ENCODE measurements around the gene ACOT8. TPM values are rescaled to one million over a fixed set of nuclear protein-coding genes. Genes with fewer than 3 reads are reported as not detected.

The ACOT8 gene
- total and polyA plus RNA-seq, 2 of the 4 experiments (the other 2 are of a cell fraction) = 29.8 to 47.5 TPM

DNA sequence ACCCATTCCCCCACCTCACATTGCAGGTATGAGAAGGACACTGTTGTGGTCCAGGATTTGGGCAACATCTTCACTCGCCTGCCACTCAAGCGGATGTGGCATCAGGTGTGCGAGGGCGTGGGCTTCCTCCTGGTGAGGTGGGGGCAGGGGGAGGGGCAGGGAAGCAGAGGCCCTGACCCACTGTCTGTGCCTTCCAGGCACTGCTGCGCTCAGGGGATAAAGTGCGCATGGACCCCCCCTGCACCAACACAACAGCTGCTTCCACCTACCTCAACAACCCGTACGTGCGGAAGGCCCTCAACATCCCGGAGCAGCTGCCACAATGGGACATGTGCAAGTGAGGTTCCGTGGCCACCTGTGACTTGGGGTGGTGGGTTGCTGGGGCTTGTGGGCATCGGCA, 37.6 kb upstream of the ACOT8 start:
- no peak overlapping the region for H2BK20ac ChIP-seq (ENCODE audit: low read depth, low read length)
- DNase-seq (no peak), ATAC-seq (ENCODE audit: low read depth) (no peak)
- H4K5ac ChIP-seq (ENCODE audit: low read depth, low read length) = no peak overlapping the region
- no peak overlapping the region for H3K23ac ChIP-seq (ENCODE audit: low read depth, low read length)
- intact Hi-C loops (cut with micrococcal nuclease) = loop anchor here (5.0 kb wide), 1 partner anchor 78 kb away; the partner anchor contains the start of gene ZNF335
- 0 out of 2 replicates have a peak, but pooled peaks cover 2% of the 10 kb centered on the region for H3K9me1 ChIP-seq (ENCODE audit: insufficient read depth, low read length)
- no peak overlapping the region for H4K91ac ChIP-seq (ENCODE audit: insufficient read depth, low read depth, low read length)
- H3K36me3 ChIP-seq (ENCODE audit: control insufficient read depth, insufficient read depth, low read length) = peaks cover 54% of the 10 kb centered on the region
- no TSS peak for BruUV-seq (replicated peaks)
- peaks cover 14 to 44% of the 10 kb centered on the region in 2 experiments for H3K79me1 ChIP-seq (ENCODE audit: low read depth in 1 of 2, low read length in 2 of 2)
- peak overlapping the region; percentile 5 for H2AFZ ChIP-seq (replicated peaks; ENCODE audit: low read length, poor library complexity)
- H3K4me3 ChIP-seq (ENCODE audit: insufficient read depth, low read depth, low read length) = no peak overlapping the region
- H3K14ac ChIP-seq (replicated peaks; ENCODE audit: low read depth, low read length) = no peak overlapping the region
- H3K9me3 ChIP-seq (ENCODE audit: control insufficient read depth, insufficient read depth, low read length) = no peaks in the 10 kb centered on the region
- H3K9ac ChIP-seq (ENCODE audit: low read depth, low read length) = no peak overlapping the region
- H4K8ac ChIP-seq (ENCODE audit: low read depth in 2 of 2, low read length in 2 of 2) = no peak overlapping the region
- dilution Hi-C loops (cut with HindIII; ENCODE audit: low sequenced_read_pairs, unreplicated experiment) = no loop called here
- no peak overlapping the region for H3K18ac ChIP-seq (ENCODE audit: low read depth, low read length)
- no peak for TF ChIP-seq FOS (IDR thresholded peaks at IDR 0.05; ENCODE audit: low read depth, low read length)
- TF ChIP-seq MAFK (IDR thresholded peaks at IDR 0.05; ENCODE audit: low read depth, low read length) = no peak
- no peak for TF ChIP-seq RAD21 (IDR thresholded peaks at IDR 0.05; ENCODE audit: low read length)
- TF ChIP-seq, protein P1, sequence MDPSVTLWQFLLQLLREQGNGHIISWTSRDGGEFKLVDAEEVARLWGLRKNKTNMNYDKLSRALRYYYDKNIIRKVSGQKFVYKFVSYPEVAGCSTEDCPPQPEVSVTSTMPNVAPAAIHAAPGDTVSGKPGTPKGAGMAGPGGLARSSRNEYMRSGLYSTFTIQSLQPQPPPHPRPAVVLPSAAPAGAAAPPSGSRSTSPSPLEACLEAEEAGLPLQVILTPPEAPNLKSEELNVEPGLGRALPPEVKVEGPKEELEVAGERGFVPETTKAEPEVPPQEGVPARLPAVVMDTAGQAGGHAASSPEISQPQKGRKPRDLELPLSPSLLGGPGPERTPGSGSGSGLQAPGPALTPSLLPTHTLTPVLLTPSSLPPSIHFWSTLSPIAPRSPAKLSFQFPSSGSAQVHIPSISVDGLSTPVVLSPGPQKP (IDR thresholded peaks at IDR 0.05; ENCODE audit: borderline replicate concordance, low read depth, low read length) = no peak
- no peak for TF ChIP-seq NFE2L2 (IDR thresholded peaks at IDR 0.05; ENCODE audit: low read depth, low read length)
- TF ChIP-seq CTCF (conservative IDR thresholded peaks at IDR 0.05; ENCODE audit: low read depth, low read length) = no peak
- no peak for TF ChIP-seq CHD1 (IDR thresholded peaks at IDR 0.05; ENCODE audit: low read depth, low read length)
- TF ChIP-seq RCOR1 (IDR thresholded peaks at IDR 0.05; ENCODE audit: insufficient replicate concordance, low read length) = no peak
- no peak for TF ChIP-seq SMC3 (IDR thresholded peaks at IDR 0.05; ENCODE audit: low read depth, low read length)
- no peak for TF ChIP-seq CEBPB (IDR thresholded peaks at IDR 0.05; ENCODE audit: low read depth, low read length)
- no peak for TF ChIP-seq BHLHE40 (IDR thresholded peaks at IDR 0.05; ENCODE audit: low read depth, low read length)
- no peak for TF ChIP-seq POLR2A (IDR thresholded peaks at IDR 0.05; ENCODE audit: low read depth, low read length)
- no peak for TF ChIP-seq MXI1 (IDR thresholded peaks at IDR 0.05; ENCODE audit: borderline replicate concordance, low read depth, low read length)
- TF ChIP-seq RFX5 (IDR thresholded peaks at IDR 0.05; ENCODE audit: low read depth, low read length) = no peak
- no peak overlapping the region for H3K4ac ChIP-seq (ENCODE audit: low read depth, low read length)
- H3K56ac ChIP-seq (ENCODE audit: extremely low read depth, insufficient read depth, low read length) = no peak overlapping the region
- H2BK5ac ChIP-seq (ENCODE audit: low read depth, low read length, poor library complexity, severe bottlenecking) = no peak overlapping the region
- H2BK15ac ChIP-seq (ENCODE audit: low read depth, low read length) = no peak overlapping the region
- H2AK5ac ChIP-seq (ENCODE audit: low read depth, low read length) = no peak overlapping the region
- CTCF ChIA-PET = no interaction called here
- no peak overlapping the region for H2BK120ac ChIP-seq (ENCODE audit: low read depth, low read length)
- H3K27me3 ChIP-seq (ENCODE audit: control insufficient read depth, insufficient read depth, low read length) = no peaks in the 10 kb centered on the region
- peaks cover 3% of the 10 kb centered on the region; the same call in 1 of the 2 replicates for H3K4me1 ChIP-seq (ENCODE audit: control insufficient read depth, insufficient read depth, low read length)
- no CpG with 5 or more reads among the region's 12 CpGs for WGBS, 2 experiments (ENCODE audit: extremely low coverage in 2 of 2, insufficient read length in 1 of 2)
- in situ Hi-C loops (cut with MboI; ENCODE audit: low sequenced_read_pairs) = no loop called here
- 0 out of 2 replicates have a peak, but pooled peaks cover 8% of the 10 kb centered on the region for H4K20me1 ChIP-seq (ENCODE audit: insufficient read depth, low read length)
- POLR2A ChIA-PET (ENCODE audit: unreplicated experiment) = no interaction called here
- H2AK9ac ChIP-seq (replicated peaks; ENCODE audit: low read depth, low read length, poor library complexity) = no peak overlapping the region
- no peak overlapping the region for H3K27ac ChIP-seq (ENCODE audit: insufficient read depth, low read length)
- no peak overlapping the region for H3K4me2 ChIP-seq (ENCODE audit: low read depth, low read length)

Measured in IMR-90 (cell line).